SJCRH30 (cell line): ENCODE measurements around the gene C1QL2. TPM values are rescaled to one million over a fixed set of nuclear protein-coding genes. Genes with fewer than 3 reads are reported as not detected.
A peak's percentile ranks its signal among the peaks of the same experiment; 100 is the strongest.

Experiments used
- DNase-seq, 2 experiments: peaks; one replicate each; pipeline ENCODE4 v3.0.0-alpha.2; 2015 to 2020
- H3K27ac ChIP-seq: fragments of 250-450 bp; sonication (Bioruptor Pico); 2 replicates; pipeline ENCODE4 v1.5.1; 2020; ENCODE audit warnings: mild to moderate bottlenecking, moderate library complexity
- H3K27me3 ChIP-seq: fragments of 250-450 bp; sonication (Bioruptor Pico); 2 replicates; pipeline ENCODE4 v1.5.1; 2020; ENCODE audit warnings: mild to moderate bottlenecking, moderate library complexity
- H3K36me3 ChIP-seq: fragments of 250-450 bp; sonication (Bioruptor Pico); 2 replicates; pipeline ENCODE4 v1.5.1; 2020; ENCODE audit warnings: mild to moderate bottlenecking, moderate library complexity
- H3K4me1 ChIP-seq: fragments of 250-450 bp; sonication (Bioruptor Pico); 2 replicates; pipeline ENCODE4 v1.5.1; 2020; ENCODE audit warnings: mild to moderate bottlenecking, moderate library complexity
- H3K4me3 ChIP-seq: fragments of 250-450 bp; sonication (Bioruptor Pico); 2 replicates; pipeline ENCODE4 v1.5.1; 2020; ENCODE audit warnings: mild to moderate bottlenecking, moderate library complexity
- H3K9me3 ChIP-seq: fragments of 250-450 bp; sonication (Bioruptor Pico); replicated peaks from 2 replicates; pipeline ENCODE4 v1.5.1; 2020; ENCODE audit warnings: mild to moderate bottlenecking, moderate library complexity
- total RNA-seq: library from RNA; depleted of rRNA; stranded (reverse); fragments of >200 nt; shearing (Covaris generic); gene quantifications from 2 replicates; pipeline ENCODE4 v1.2.3, GENCODE V29; 2014

Gene C1QL2
- total RNA-seq, 1 experiment from 2014 or later = not detected

DNA sequence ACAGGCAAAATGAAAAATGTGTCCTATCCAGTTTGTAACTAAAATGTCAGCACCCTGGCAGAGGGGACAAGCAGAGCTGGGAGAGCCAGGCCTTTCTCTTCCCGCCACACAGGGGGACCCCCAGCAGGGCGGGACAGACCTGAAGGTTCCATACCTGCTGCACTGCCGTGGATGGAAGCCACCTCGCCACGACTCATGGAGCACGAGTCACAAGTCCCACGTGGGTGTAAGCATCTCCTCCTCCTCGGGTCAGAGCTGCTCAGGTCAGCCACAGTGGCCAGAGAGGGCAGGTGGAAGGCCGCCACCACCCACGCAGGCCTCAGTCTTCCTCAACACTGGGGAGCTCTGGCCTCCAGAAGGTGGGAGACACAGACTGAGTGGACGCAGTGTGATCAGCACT is 21.0 kb downstream of the C1QL2 start:
- Histone ChIP-seq H3K4me3 (no peak overlapping the region), H3K9me3 (no peaks in the 10 kb centered on the region), H3K27me3 (peaks cover 16% of the 10 kb centered on the region; the same call in 1 of the 2 replicates), H3K27ac (no peak overlapping the region), H3K36me3 (no peaks in the 10 kb centered on the region), H3K4me1 (no peaks in the 10 kb centered on the region)
- DNase-seq = no peak

GRCh38 chr2:119136872-119137271 is 21.7 kb downstream of the C1QL2 start:
- H3K9me3 ChIP-seq = no peaks in the 10 kb centered on the region
- H3K36me3 ChIP-seq = no peaks in the 10 kb centered on the region
- peaks cover 16% of the 10 kb centered on the region; the same call in 1 of the 2 replicates for H3K27me3 ChIP-seq
- H3K27ac ChIP-seq = no peak overlapping the region
- DNase-seq = no peak
- H3K4me3 ChIP-seq = no peak overlapping the region
- H3K4me1 ChIP-seq = no peaks in the 10 kb centered on the region

GRCh38 chr2:119136093-119136492 is 22.5 kb downstream of the C1QL2 start:
- Histone ChIP-seq H3K4me1 (no peaks in the 10 kb centered on the region), H3K36me3 (no peaks in the 10 kb centered on the region), H3K4me3 (no peak overlapping the region), H3K9me3 (no peaks in the 10 kb centered on the region), H3K27me3 (peaks cover 16% of the 10 kb centered on the region; the same call in 1 of the 2 replicates), H3K27ac (no peak overlapping the region)
- no peak for DNase-seq

GRCh38 chr2:119134775-119135174 is 23.8 kb downstream of the C1QL2 start:
- DNase-seq = no peak
- Histone ChIP-seq H3K9me3 (no peaks in the 10 kb centered on the region), H3K4me3 (no peak overlapping the region), H3K27ac (no peak overlapping the region), H3K4me1 (no peaks in the 10 kb centered on the region), H3K27me3 (peaks cover 16% of the 10 kb centered on the region), H3K36me3 (no peaks in the 10 kb centered on the region)

GRCh38 chr2:119126650-119127049 is 31.9 kb downstream of the C1QL2 start:
- Histone ChIP-seq H3K27ac (no peak overlapping the region), H3K36me3 (no peaks in the 10 kb centered on the region), H3K9me3 (no peaks in the 10 kb centered on the region), H3K4me3 (no peak overlapping the region), H3K27me3 (no peaks in the 10 kb centered on the region; the same call in none of the 2 replicates), H3K4me1 (no peaks in the 10 kb centered on the region)
- peak; percentile 36 to 48 for DNase-seq

DNA sequence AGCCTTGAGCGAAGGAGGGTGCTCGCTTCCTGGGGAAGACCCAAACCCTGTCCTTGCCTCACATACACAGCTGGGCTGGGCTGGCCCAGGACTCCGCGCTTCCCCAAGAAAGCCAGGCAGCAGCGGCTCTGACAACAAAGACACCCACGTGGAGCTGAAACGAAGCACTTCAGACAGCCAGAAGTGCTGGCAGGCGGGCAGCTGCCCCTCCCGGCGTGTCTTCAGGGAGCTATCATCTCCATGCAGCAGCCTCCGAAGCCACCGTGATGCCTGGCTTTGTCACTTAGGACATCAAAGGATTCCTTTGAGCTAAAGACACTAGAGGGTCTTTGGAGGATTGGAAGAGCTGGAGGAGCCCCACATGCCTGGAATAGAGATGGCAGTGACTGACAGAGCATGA is 35.2 kb downstream of the C1QL2 start:
- Histone ChIP-seq H3K4me3 (no peak overlapping the region), H3K36me3 (no peaks in the 10 kb centered on the region)

GRCh38 chr2:119122663-119123062 is 35.9 kb downstream of the C1QL2 start:
- Histone ChIP-seq H3K36me3 (no peaks in the 10 kb centered on the region), H3K27me3 (0 out of 2 replicates have a peak, but pooled peaks cover 4% of the 10 kb centered on the region), H3K4me3 (no peak overlapping the region), H3K27ac (no peak overlapping the region), H3K4me1 (no peaks in the 10 kb centered on the region), H3K9me3 (no peaks in the 10 kb centered on the region)
- no peak for DNase-seq

More for the DNA sequence above, 35.2 kb downstream of the C1QL2 start:
- no peak overlapping the region for H3K27ac ChIP-seq
- no peaks in the 10 kb centered on the region for H3K4me1 ChIP-seq
- 0 out of 2 replicates have a peak, but pooled peaks cover 4% of the 10 kb centered on the region for H3K27me3 ChIP-seq
- DNase-seq = no peak
- H3K9me3 ChIP-seq = no peaks in the 10 kb centered on the region

GRCh38 chr2:119119999-119120756 is 38.4 kb downstream of the C1QL2 start:
- no peak overlapping the region for H3K27ac ChIP-seq
- H3K9me3 ChIP-seq = no peaks in the 10 kb centered on the region
- no peak overlapping the region for H3K4me3 ChIP-seq
- DNase-seq = peak in 1 of 2 experiments; percentile 18
- H3K36me3 ChIP-seq = no peaks in the 10 kb centered on the region
- H3K4me1 ChIP-seq = no peaks in the 10 kb centered on the region
- 0 out of 2 replicates have a peak, but pooled peaks cover 4% of the 10 kb centered on the region for H3K27me3 ChIP-seq

- Histone ChIP-seq H3K9me3 (no peaks in the 10 kb centered on the region), H3K36me3 (no peaks in the 10 kb centered on the region), H3K4me3 (no peak overlapping the region), H3K4me1 (no peaks in the 10 kb centered on the region), H3K27ac (no peak overlapping the region), H3K27me3 (0 out of 2 replicates have a peak, but pooled peaks cover 4% of the 10 kb centered on the region)
- DNase-seq = no peak
These were observed 39.3 kb downstream of the C1QL2 start for GRCh38 chr2:119119076-119119785.

DNA sequence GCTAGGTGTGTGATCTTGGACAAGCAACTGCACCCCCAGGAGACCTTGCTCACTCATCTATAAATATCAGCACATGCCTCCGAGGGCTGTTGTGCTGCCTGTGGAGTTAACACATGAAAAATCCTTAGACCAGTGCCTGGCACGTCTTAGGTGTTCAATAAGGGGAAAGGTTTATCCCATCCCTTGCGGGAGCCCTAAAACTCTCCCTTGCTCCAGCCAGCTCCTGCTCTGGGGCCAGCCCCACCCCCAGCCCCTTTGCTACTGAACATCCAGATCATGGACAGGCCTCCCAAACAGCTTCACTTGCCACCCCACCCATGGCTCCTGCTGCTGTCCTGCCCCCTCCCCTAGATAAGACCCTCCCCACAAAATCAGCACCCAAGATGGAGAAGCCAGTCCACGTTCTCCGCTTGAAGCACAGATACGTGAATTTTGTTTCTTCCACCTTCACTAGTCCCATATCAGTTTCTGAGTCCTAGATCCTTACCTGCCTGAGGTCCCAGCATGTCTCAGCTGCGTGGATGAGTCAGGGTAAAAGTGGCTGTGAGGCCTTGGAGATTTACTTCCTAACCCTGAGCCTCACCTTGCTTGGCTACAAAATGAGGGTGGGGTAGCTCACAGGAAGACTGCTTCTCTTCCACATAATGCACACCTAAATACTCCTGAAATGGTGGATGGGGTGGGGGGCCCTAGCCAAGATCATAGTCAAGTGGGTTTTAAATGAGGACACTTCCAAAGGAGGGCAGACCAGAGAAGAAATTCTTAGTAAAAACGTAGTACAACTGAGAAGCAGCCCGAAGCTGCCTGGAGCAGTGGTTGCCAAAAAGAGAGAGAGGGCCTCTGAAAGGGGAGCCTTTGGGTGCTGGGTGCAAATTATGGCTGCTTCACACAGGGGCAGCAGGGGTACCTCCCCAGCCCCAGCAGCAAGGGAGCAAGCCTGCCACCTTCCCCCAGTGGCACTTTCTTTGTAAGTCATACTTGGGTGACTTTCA is 40.4 kb downstream of the C1QL2 start:
- H3K36me3 ChIP-seq = no peaks in the 10 kb centered on the region
- no peaks in the 10 kb centered on the region for H3K9me3 ChIP-seq
- H3K4me3 ChIP-seq = no peak overlapping the region
- no peak overlapping the region for H3K27ac ChIP-seq
- no peak for DNase-seq
- 0 out of 2 replicates have a peak, but pooled peaks cover 4% of the 10 kb centered on the region for H3K27me3 ChIP-seq
- no peaks in the 10 kb centered on the region for H3K4me1 ChIP-seq

- Histone ChIP-seq H3K27ac (no peak overlapping the region), H3K4me1 (no peaks in the 10 kb centered on the region), H3K36me3 (no peaks in the 10 kb centered on the region), H3K9me3 (no peaks in the 10 kb centered on the region), H3K27me3 (0 out of 2 replicates have a peak, but pooled peaks cover 4% of the 10 kb centered on the region), H3K4me3 (no peak overlapping the region)
- no peak for DNase-seq
These were observed 41.1 kb downstream of the C1QL2 start for GRCh38 chr2:119117408-119117807.

- H3K4me1 ChIP-seq = no peaks in the 10 kb centered on the region
- H3K27ac ChIP-seq = no peak overlapping the region
- no peaks in the 10 kb centered on the region for H3K36me3 ChIP-seq
- H3K27me3 ChIP-seq = 0 out of 2 replicates have a peak, but pooled peaks cover 4% of the 10 kb centered on the region
- no peak for DNase-seq
- no peaks in the 10 kb centered on the region for H3K9me3 ChIP-seq
- H3K4me3 ChIP-seq = no peak overlapping the region
These were observed 41.9 kb downstream of the C1QL2 start for GRCh38 chr2:119116411-119117295.

GRCh38 chr2:119114266-119114665 is 44.3 kb downstream of the C1QL2 start:
- Histone ChIP-seq H3K27me3 (0 out of 2 replicates have a peak, but pooled peaks cover 4% of the 10 kb centered on the region), H3K4me3 (no peak overlapping the region), H3K36me3 (no peaks in the 10 kb centered on the region), H3K27ac (no peak overlapping the region), H3K9me3 (no peaks in the 10 kb centered on the region), H3K4me1 (no peaks in the 10 kb centered on the region)
- no peak for DNase-seq

- Histone ChIP-seq H3K36me3 (no peaks in the 10 kb centered on the region), H3K27ac (no peak overlapping the region), H3K4me3 (no peak overlapping the region), H3K4me1 (no peaks in the 10 kb centered on the region), H3K9me3 (no peaks in the 10 kb centered on the region), H3K27me3 (no peaks in the 10 kb centered on the region)
- DNase-seq = no peak
These were observed 45.1 kb downstream of the C1QL2 start for GRCh38 chr2:119113489-119113770.
